ENCODE results near the gene DDX27.

DDX27 gene

GRCh38 chr20:49247792-49248191, 28.6 kb downstream of the DDX27 start:
- DNase-seq (ENCODE audit: low read depth in 2 of 3, low spot score in 1 of 3): no peak

GRCh38 chr20:49248301-49248700, 29.1 kb downstream of the DDX27 start:
- DNase-seq (ENCODE audit: low read depth in 2 of 3, low spot score in 1 of 3): no peak

- DNase-seq (ENCODE audit: low read depth in 2 of 3, low spot score in 1 of 3): no peak
Measured at GRCh38 chr20:49248879-49249665, 29.9 kb downstream of the DDX27 start.

- no peak for DNase-seq (ENCODE audit: low read depth in 2 of 3, low spot score in 1 of 3)
Measured at GRCh38 chr20:49252556-49253350, 33.5 kb downstream of the DDX27 start.

GRCh38 chr20:49256261-49256660, 37.0 kb downstream of the DDX27 start:
- DNase-seq (ENCODE audit: low read depth in 2 of 3, low spot score in 1 of 3): no peak

- no peak for DNase-seq (ENCODE audit: low read depth in 2 of 3, low spot score in 1 of 3)
Measured at GRCh38 chr20:49259284-49259683, 40.1 kb downstream of the DDX27 start.

GRCh38 chr20:49259799-49260198, 40.6 kb downstream of the DDX27 start:
- DNase-seq (ENCODE audit: low read depth in 2 of 3, low spot score in 1 of 3): no peak

- DNase-seq (ENCODE audit: low read depth in 2 of 3, low spot score in 1 of 3): no peak
Measured at GRCh38 chr20:49260218-49260617, 41.0 kb downstream of the DDX27 start.

- DNase-seq (ENCODE audit: low read depth in 2 of 3, low spot score in 1 of 3): no peak
Measured at GRCh38 chr20:49261173-49261572, 42.0 kb downstream of the DDX27 start.

- no peak for DNase-seq (ENCODE audit: low read depth in 2 of 3, low spot score in 1 of 3)
Measured at GRCh38 chr20:49262444-49262843, 43.2 kb downstream of the DDX27 start.

GRCh38 chr20:49267327-49267726, 48.1 kb downstream of the DDX27 start:
- DNase-seq (ENCODE audit: low read depth in 2 of 3, low spot score in 1 of 3): no peak

- DNase-seq (ENCODE audit: low read depth in 2 of 3, low spot score in 1 of 3): no peak
Measured at GRCh38 chr20:49268600-49269365, 49.6 kb downstream of the DDX27 start.

GRCh38 chr20:49270177-49270576, 51.0 kb downstream of the DDX27 start:
- DNase-seq (ENCODE audit: low read depth in 2 of 3, low spot score in 1 of 3): no peak

- no peak for DNase-seq (ENCODE audit: low read depth in 2 of 3, low spot score in 1 of 3)
Measured at GRCh38 chr20:49270736-49271135, 51.5 kb downstream of the DDX27 start.

- no peak for DNase-seq (ENCODE audit: low read depth in 2 of 3, low spot score in 1 of 3)
Measured at GRCh38 chr20:49272654-49273053, 53.4 kb downstream of the DDX27 start.

GRCh38 chr20:49273696-49274277, 54.6 kb downstream of the DDX27 start:
- DNase-seq (ENCODE audit: low read depth in 2 of 3, low spot score in 1 of 3): no peak

- DNase-seq (ENCODE audit: low read depth in 2 of 3, low spot score in 1 of 3): no peak
Measured at GRCh38 chr20:49275216-49275615, 56.0 kb downstream of the DDX27 start.

- no peak for DNase-seq (ENCODE audit: low read depth in 2 of 3, low spot score in 1 of 3)
Measured at GRCh38 chr20:49275636-49276035, 56.4 kb downstream of the DDX27 start.

- DNase-seq (ENCODE audit: low read depth in 2 of 3, low spot score in 1 of 3): peak; percentile 31 to 47 (median 45)
Measured at GRCh38 chr20:49276161-49276960, 57.1 kb downstream of the DDX27 start.

- peak; percentile 56 to 60 (median 58) for DNase-seq (ENCODE audit: low read depth in 2 of 3, low spot score in 1 of 3)
Measured at GRCh38 chr20:49276961-49277785, 58.0 kb downstream of the DDX27 start.

Measured in stimulated activated CD4-positive, alpha-beta T cell treated with anti-CD3 and anti-CD28 coated beads, Interleukin-12 subunit alpha, Interleukin-12 subunit beta, amount 100 ng/mL, for 48 hours (primary cell).